Measurements from ENCODE around the gene DPY19L1.
"Not testable (repeated sequence)": the region's sequence is repeated elsewhere in the genome, so short reads cannot be mapped to it uniquely, and the experiment has no call there.

GRCh38 chr7:35048390-35048789, 11.1 kb upstream of the DPY19L1 start:
- not testable (repeated sequence) for TF ChIP-seq CTCF, POLR2A (IDR thresholded peaks at IDR 0.05)

Data from Peyer's patch (tissue), 4 donors.